ENCODE data around the gene NDFIP1.

The NDFIP1 gene

DNA sequence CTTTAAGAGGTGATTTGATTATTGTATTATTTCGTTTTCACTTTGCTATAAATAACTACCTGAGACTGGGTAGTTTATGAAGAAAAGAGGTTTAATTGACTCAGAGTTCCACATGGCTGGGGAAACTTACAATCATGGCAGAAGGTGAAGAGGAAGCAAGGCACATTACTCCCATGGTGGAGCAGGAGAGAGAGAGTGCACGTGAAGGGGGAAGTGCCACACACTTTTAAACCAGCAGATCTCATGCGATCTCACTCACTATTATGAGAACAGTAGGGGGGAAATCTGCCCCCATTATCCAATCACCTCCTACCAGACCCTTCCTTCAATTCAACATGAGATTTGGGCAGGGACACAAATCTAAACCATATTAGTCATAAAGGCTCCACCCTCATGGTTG is 36.1 kb upstream of the NDFIP1 start:
- TF ChIP-seq CTCF (IDR thresholded peaks at IDR 0.05): no peak

- TF ChIP-seq CTCF (IDR thresholded peaks at IDR 0.05): no peak
These were observed 35.1 kb upstream of the NDFIP1 start for GRCh38 chr5:142073362-142073988.

- TF ChIP-seq CTCF (IDR thresholded peaks at IDR 0.05): no peak
These were observed 34.6 kb upstream of the NDFIP1 start for GRCh38 chr5:142074006-142074405.

DNA sequence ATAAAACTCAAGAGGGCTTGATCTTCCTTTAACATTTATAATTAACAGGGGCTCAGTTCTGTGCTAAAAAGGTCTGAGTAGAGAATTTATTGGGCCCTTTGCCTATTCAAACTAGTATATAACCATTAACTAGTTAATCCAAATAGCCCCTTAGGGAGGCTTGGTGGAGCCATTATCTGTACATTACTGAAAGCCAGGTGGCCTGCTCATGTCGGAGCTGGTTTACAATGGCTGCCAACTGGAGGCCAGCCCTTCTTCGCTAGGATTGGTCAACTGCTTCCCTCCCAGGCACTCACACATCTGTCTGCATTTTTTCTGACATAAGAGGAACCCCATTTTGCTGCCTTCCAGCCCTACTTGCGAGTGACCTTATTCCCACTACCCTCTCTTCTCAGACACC is 30.4 kb upstream of the NDFIP1 start:
- no peak for TF ChIP-seq CTCF (IDR thresholded peaks at IDR 0.05)

- no peak for TF ChIP-seq CTCF (IDR thresholded peaks at IDR 0.05)
These were observed 29.9 kb upstream of the NDFIP1 start for GRCh38 chr5:142078706-142079105.

DNA sequence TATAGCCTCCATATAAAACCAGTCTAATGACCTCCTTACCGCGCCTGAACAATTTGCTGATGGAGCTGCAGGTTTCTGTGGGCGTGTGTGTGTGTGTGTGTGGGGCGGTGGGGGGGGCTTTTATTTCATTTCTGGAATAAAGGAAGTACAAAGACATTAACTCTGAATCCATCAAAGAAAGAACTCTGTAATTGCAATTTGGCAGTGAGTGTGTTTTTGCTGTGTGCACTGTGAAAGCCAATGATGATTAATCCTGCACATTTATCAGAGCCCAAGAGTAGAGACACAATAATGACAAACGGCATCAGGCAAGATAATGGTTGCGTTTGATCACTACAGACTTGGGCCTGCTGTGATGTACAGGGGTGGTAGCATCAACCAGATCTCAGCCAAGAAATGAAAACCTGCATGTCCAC is 29.3 kb upstream of the NDFIP1 start:
- TF ChIP-seq CTCF (IDR thresholded peaks at IDR 0.05): no peak

- TF ChIP-seq CTCF (IDR thresholded peaks at IDR 0.05): no peak
These were observed 28.3 kb upstream of the NDFIP1 start for GRCh38 chr5:142080248-142080647.
